ENCODE results near the gene BCL2L15.

Gene BCL2L15

GRCh38 chr1:113912594-113913311, 25.4 kb upstream of the BCL2L15 start:
- no peak for DNase-seq (ENCODE audit: low read depth in 1 of 2, low spot score in 1 of 2)

DNA sequence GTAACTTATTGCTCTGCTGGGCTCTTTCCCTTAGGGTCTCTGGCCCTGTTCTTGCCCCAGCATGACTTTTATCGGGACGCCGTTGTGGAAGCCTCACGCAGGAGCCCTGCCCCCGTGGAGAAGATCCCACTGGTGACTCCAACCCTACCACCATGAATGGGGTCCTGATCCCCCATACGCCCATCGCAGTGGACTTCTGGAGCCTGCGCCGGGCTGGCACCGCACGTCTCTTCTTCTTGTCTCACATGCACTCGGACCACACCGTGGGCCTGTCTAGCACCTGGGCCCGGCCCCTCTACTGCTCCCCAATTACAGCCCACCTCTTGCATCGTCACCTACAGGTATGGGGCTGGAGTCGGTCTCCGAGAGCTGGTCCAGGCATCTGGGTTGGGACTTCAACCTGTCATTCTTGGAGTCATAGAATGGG, 18.1 kb upstream of the BCL2L15 start:
- peak; percentile 2 to 12 for DNase-seq (ENCODE audit: low read depth in 1 of 2, low spot score in 1 of 2)

GRCh38 chr1:113904674-113905434, 17.5 kb upstream of the BCL2L15 start, which contains the start of the genes AP4B1 and DCLRE1B:
Gene AP4B1 (minus strand): TSS chr1:113904799. CDS start chr1:113904717, 82 bp downstream.
Gene DCLRE1B (plus strand): TSS chr1:113905326. CDS start chr1:113905587, 261 bp downstream.
- peak; percentile 87 to 91 for DNase-seq (ENCODE audit: low read depth in 1 of 2, low spot score in 1 of 2)

DNA sequence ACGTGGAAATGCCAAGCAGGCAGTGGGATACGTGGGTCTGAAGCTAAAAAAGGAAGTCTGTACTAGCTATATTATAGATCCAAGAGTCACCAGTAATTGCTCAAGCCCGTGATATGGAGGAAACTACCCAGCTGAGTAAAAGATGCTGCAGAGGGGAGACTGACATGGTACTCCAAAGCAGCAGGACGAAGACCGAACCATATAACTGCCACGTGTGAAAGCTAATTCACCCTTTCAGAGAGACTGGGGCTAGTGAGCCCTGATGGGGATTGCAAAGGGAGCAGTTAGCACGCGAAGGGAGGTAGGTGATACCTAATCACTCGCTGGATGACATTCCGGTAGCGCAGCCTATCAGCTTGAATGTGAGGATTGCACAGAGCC, 16.9 kb upstream of the BCL2L15 start:
- DNase-seq (ENCODE audit: low read depth in 1 of 2, low spot score in 1 of 2), result no peak

- no peak for DNase-seq (ENCODE audit: low read depth in 1 of 2, low spot score in 1 of 2)
Measured at GRCh38 chr1:113903501-113904292, 16.3 kb upstream of the BCL2L15 start.

GRCh38 chr1:113901191-113901590, 13.8 kb upstream of the BCL2L15 start:
- DNase-seq (ENCODE audit: low read depth in 1 of 2, low spot score in 1 of 2), result no peak

- DNase-seq (ENCODE audit: low read depth in 1 of 2, low spot score in 1 of 2), result no peak
Measured at GRCh38 chr1:113899111-113899510, 11.7 kb upstream of the BCL2L15 start.

GRCh38 chr1:113898241-113898814, 10.9 kb upstream of the BCL2L15 start:
- no peak for DNase-seq (ENCODE audit: low read depth in 1 of 2, low spot score in 1 of 2)

DNA sequence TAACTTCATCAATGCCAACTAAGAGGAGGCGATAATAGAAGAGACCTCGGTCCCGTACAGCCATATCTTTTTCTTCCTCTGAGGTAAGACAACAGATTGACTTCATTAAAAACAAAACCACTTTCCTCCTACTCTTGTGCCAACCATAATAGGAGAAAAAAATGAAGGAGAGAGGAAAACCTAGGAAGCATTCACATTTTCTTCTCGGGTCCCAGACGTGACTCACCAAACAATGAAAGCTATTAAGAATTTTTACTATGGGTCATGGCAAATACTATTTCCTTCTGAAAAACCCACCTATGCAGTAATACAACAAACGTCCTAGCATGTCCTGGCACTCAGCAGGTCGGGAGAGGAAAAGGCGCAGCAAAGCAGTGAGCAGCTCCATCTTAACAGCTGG, 8.6 kb upstream of the BCL2L15 start:
- no peak for DNase-seq (ENCODE audit: low read depth in 1 of 2, low spot score in 1 of 2)

DNA sequence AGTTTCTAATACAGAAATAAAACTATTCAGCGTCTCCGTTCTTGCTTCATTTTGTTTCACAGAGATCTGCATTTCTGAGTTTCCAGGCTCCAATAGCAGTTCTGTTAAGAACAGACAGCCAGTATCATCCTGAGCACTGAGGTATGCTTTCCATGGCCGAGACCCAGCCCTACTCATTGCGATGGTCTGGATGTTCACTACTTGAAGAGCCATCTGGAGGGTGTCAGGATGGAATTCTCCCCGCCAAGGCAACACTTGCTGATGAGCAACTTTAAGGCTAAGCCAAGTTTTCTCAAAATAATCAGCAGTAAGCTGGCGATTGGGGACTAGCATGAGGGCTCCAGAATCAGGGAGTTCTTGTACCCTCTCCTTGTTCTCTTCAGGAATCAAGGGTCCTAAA, 7.7 kb upstream of the BCL2L15 start:
- no peak for DNase-seq (ENCODE audit: low read depth in 1 of 2, low spot score in 1 of 2)

DNA sequence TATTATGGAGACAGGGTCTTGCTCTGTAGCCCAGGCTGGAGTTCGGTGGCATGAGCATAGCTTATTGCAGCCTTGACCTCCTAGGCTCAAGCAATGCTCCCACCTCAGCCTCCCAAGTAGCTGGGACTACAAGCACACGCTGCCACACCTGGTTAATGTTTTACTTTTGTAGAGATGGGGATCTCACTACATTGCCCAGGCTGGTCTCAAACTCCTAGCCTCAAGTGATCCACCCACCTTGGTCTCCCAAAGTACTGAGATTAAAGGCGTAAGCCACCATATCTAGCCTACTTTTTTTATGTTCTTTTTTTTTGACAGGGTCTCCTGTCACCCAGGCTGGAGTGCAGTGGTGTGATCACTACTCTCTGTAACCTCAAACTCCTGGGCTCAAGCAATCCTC, 5.9 kb upstream of the BCL2L15 start:
- DNase-seq (ENCODE audit: low read depth in 1 of 2, low spot score in 1 of 2), result no peak

DNA sequence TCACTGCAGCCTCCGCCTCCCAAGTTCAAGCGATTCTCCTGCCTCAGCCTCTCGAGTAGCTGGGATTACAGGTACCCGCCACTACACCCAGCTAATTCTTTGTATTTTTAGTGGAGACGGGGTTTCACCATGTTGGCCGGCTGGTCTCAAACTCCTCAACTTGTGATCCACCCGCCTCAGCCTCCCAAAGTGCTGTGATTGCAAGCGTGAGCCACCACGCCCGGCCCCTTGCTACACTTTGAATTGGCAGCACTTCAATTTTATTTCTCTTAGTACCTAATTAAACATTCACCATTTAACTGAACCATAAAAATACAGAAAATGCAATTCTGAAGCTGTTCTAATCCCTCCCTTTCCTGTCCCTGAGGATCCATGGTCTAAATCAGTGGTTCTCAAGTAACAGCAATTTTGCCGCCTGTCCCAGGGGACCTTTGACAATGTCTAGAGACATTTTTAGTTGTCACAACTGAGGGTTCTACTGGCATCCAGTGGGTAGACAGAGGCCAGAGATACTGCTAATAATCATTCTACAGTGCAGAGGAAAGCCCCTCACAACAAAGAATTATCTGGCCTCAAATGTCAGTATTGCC, 4.3 kb upstream of the BCL2L15 start:
- no peak for DNase-seq (ENCODE audit: low read depth in 1 of 2, low spot score in 1 of 2)

DNA sequence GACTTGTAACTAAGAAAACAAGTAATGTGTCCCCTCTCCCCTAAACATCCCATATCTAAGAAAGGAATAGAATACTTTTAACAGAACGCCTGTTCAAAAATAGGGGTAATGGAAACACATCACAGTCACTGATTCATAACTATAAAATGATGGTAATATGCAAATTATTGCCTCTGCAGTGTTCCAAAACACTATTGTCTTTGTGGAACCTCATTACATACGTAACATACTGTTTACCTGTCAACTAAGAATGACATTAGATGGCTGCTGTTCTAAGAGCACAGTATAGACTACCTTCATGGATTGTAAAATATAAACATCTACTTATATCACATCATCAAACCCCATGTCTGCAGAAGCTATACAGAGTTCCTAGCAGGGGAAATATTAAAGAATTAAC, 3.4 kb upstream of the BCL2L15 start:
- no peak for DNase-seq (ENCODE audit: low read depth in 1 of 2, low spot score in 1 of 2)

DNA sequence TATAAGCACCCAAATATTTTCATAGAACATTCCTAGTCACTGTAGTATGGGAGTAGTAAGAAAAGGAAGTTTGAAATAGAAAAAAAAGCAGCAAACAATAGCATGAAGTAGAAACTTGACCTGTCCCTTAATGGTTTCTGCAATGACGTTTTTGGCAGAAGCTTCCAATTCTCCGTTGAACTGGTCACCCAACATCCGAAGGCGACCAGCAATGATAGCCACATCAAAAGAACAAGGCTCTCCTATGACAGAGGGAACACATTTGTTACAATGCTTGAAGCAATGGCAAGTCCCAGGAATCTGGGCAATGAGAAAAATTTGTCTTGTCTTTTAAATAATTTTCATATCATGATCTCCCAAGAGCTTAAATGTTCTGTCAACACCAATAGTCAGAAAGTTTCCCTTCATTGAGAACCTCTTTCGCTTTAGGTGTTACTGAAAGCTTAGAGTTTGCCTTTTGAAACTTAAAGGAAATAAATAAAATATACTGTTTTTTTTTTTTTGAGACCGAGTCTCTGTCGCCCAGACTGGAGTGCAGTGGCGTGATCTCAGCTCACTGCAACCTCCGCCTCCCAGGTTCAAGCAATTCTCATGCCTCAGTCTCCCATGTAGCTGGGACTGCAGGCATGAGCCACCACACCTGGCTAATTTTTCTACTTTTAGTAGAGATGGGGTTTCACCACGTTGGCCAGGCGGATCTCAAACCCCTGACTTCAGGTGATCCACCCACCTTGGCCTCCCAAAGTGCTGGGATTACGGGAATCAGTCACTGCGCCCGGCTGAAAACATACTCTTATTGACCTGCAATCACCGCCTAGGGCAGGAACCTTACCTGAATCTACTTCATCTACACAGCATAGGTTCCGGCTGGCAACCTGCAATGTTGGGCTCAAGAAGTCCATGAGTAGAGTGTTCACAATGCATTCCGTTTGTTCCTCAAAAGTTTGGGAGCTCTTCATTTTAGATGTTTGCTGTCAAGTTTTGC, 672 bp downstream of the BCL2L15 start:
- no peak for DNase-seq (ENCODE audit: low read depth in 1 of 2, low spot score in 1 of 2)

DNA sequence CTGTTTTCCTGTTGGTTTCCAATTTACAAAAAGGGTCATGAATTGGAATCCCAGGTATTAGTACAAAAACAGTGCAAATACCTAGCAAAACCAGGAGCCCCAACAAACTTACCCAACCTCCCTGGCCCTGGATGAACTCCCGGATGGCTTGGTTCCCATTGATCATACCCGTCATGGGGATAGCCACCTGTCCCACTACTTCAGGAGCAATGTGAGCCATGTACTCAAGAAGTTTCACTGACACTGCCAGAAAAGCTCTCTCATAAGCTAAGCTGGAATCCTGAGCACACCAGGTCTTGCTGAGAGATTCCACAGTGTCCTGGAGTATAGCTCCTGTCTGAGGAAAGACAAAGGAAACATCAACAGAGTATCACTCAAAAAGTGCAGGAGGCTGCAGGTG, 5.7 kb downstream of the BCL2L15 start:
- no peak for DNase-seq (ENCODE audit: low read depth in 1 of 2, low spot score in 1 of 2)

DNA sequence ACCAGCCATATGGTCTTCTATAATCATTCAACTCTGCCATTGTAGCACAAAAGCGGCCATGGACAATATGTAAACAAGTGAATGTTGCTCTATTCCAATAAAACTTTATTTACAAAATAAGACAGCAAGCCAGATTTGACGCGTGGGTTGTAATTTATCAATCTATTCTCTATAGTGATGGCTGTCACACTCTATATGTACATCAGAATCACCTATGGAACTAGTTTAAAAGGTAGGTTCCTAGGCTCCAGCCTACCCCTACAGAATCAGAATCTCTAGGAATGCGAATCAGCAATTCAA, 7.7 kb downstream of the BCL2L15 start:
- DNase-seq (ENCODE audit: low read depth in 1 of 2, low spot score in 1 of 2), result no peak

DNA sequence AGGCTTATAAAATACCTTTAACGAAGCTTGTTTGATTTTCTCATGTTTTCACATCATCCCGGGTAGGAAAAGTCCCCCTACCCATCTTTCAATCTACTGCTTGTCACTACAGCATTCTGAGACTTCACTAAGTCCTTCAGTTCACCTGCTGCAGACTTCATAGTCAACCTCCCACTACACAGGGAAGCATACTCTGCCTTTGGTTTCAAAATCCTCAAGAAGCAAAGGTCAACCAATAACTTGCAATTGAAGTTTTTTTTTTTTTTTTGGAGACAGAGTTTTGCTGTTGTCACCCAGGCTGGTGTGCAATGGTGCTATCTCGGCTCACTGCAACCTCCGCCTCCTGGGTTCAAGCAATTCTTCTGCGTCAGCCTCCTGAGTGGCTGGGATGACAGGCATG, 11.2 kb downstream of the BCL2L15 start:
- DNase-seq (ENCODE audit: low read depth in 1 of 2, low spot score in 1 of 2), result no peak

- no peak for DNase-seq (ENCODE audit: low read depth in 1 of 2, low spot score in 1 of 2)
Measured at GRCh38 chr1:113875714-113876113, 11.7 kb downstream of the BCL2L15 start.

- DNase-seq (ENCODE audit: low read depth in 1 of 2, low spot score in 1 of 2), result no peak
Measured at GRCh38 chr1:113874012-113874879, 13.1 kb downstream of the BCL2L15 start.
